H1 (cell line): Measurements from ENCODE around the gene SPTAN1. TPM values are rescaled to one million over a fixed set of nuclear protein-coding genes. Genes with fewer than 3 reads are reported as not detected.

ENCODE experiments used
- CTCF ChIA-PET: fragments of 300-600 bp; sonication (Branson Sonifier 250); formaldehyde crosslinking; loops from one replicate; lab custom pipeline; 2021; ENCODE audit not compliant: partially characterized antibody; lab: Charles Lee
- POLR2A ChIA-PET: fragments of 300-600 bp; sonication (Branson Sonifier 250); formaldehyde crosslinking; loops from one replicate; lab custom pipeline; 2021; ENCODE audit warnings: inconsistent platforms; ENCODE audit not compliant: partially characterized antibody; lab: Charles Lee
- DNase-seq, 2 experiments: peaks; one replicate each; pipeline versions ENCODE4 v3.0.0 to v3.0.0-alpha.2; 2010 to 2022; ENCODE audit warnings: low spot score in 2 of 2, low read depth in 1 of 2, mixed read lengths in 1 of 2
- FAIRE-seq: peaks from 2 replicates; lab custom pipeline; 2011; peaks lifted over from hg19 to GRCh38; lab: Jason Lieb, UNC
- H2AFZ ChIP-seq: 2 replicates; pipeline ENCODE4 v1.8.1; 2012; ENCODE audit warnings: low read length, inconsistent platforms
- H2AK5ac ChIP-seq: 2 replicates; pipeline ENCODE4 v1.6.1; 2013; ENCODE audit warnings: low read depth, low read length
- H2BK120ac ChIP-seq: replicated peaks from 2 replicates; pipeline ENCODE3; 2013; ENCODE audit warnings: low read depth, low read length, inconsistent platforms
- H2BK12ac ChIP-seq: 2 replicates; pipeline ENCODE4 v1.6.1; 2013; ENCODE audit warnings: low read depth, low read length
- H2BK15ac ChIP-seq: 2 replicates; pipeline ENCODE4 v1.6.1; 2013; ENCODE audit warnings: low read length
- H2BK20ac ChIP-seq: 2 replicates; pipeline ENCODE4 v1.6.1; 2013; ENCODE audit warnings: low read length
- H2BK5ac ChIP-seq: 2 replicates; pipeline ENCODE4 v1.6.1; 2013; ENCODE audit warnings: low read depth, low read length
- H3K14ac ChIP-seq: 2 replicates; pipeline ENCODE4 v1.6.1; 2013; ENCODE audit warnings: inconsistent platforms; ENCODE audit not compliant: insufficient read length
- H3K18ac ChIP-seq: 2 replicates; pipeline ENCODE4 v1.6.1; 2013; ENCODE audit warnings: low read length; ENCODE audit errors: extremely low read depth
- H3K23ac ChIP-seq: 2 replicates; pipeline ENCODE4 v1.6.1; 2013; ENCODE audit warnings: inconsistent platforms; ENCODE audit not compliant: insufficient read length
- H3K23me2 ChIP-seq: 2 replicates; pipeline ENCODE4 v1.6.1; 2013; ENCODE audit warnings: low read depth, low read length
- H3K27ac ChIP-seq: 2 replicates; pipeline ENCODE4 v1.6.1; 2011; ENCODE audit warnings: low read depth, low read length, inconsistent platforms
- H3K27me3 ChIP-seq, 4 experiments: replicated peaks in 1 of 4; 1 replicate in 1 of 4; 2 replicates in 3 of 4; pipeline versions ENCODE4 v1.6.1 to v1.8.1; 2011 to 2013; ENCODE audit warnings: low read length in 3 of 4, mild to moderate bottlenecking in 3 of 4, inconsistent platforms in 2 of 4, mixed read lengths in 2 of 4, moderate library complexity in 1 of 4; ENCODE audit not compliant: control insufficient read depth in 3 of 4, insufficient read depth in 3 of 4; ENCODE audit errors: extremely low read depth in 1 of 4
- H3K36me3 ChIP-seq, 4 experiments: 2 replicates each; pipeline versions ENCODE4 v1.6.1 to v1.8.1; 2011 to 2013; ENCODE audit warnings: mild to moderate bottlenecking in 4 of 4, low read length in 3 of 4, moderate library complexity in 2 of 4, control low read depth in 1 of 4, inconsistent platforms in 1 of 4; ENCODE audit not compliant: insufficient read depth in 4 of 4, control insufficient read depth in 2 of 4
- H3K4ac ChIP-seq: replicated peaks from 2 replicates; pipeline ENCODE3; 2013; ENCODE audit warnings: low read length, low read depth, mixed read lengths, inconsistent platforms; ENCODE audit not compliant: insufficient read length
- H3K4me1 ChIP-seq, 4 experiments: replicated peaks in 1 of 4; 1 replicate in 1 of 4; 2 replicates in 3 of 4; pipeline versions ENCODE4 v1.6.1 to v1.8.1; 2011 to 2013; ENCODE audit warnings: low read length in 3 of 4, inconsistent platforms in 2 of 4, mixed read lengths in 1 of 4; ENCODE audit not compliant: insufficient read depth in 4 of 4, control insufficient read depth in 3 of 4
- H3K4me2 ChIP-seq, 2 experiments: 2 replicates each; pipeline versions ENCODE4 v1.6.1 to v1.8.1; 2011 to 2013; ENCODE audit warnings: low read depth in 2 of 2, low read length in 2 of 2, control low read depth in 1 of 2, inconsistent platforms in 1 of 2, mild to moderate bottlenecking in 1 of 2; ENCODE audit not compliant: insufficient read depth in 1 of 2
- H3K4me3 ChIP-seq, 4 experiments: fragments of 200-600, 300-600 bp in 1 of 4; sonication (generic), shearing (Covaris generic), sonication (Bioruptor Twin) in 1 of 4; 2 replicates each; pipeline versions ENCODE4 v1.5.1 to v1.8.1; 2011 to 2016; ENCODE audit warnings: low read length in 4 of 4, low read depth in 3 of 4, control low read depth in 2 of 4, inconsistent platforms in 2 of 4, mild to moderate bottlenecking in 2 of 4, mixed read lengths in 1 of 4, moderate library complexity in 1 of 4; ENCODE audit not compliant: insufficient read depth in 2 of 4; ENCODE audit errors: extremely low read depth in 1 of 4
- H3K56ac ChIP-seq: replicated peaks from 2 replicates; pipeline ENCODE3; 2013; ENCODE audit warnings: low read depth, mild to moderate bottlenecking, mixed read lengths, low read length, inconsistent platforms; ENCODE audit not compliant: insufficient read length
- H3K79me1 ChIP-seq: 2 replicates; pipeline ENCODE4 v1.6.1; 2013; ENCODE audit warnings: low read depth, low read length, control low read depth
- H3K79me2 ChIP-seq, 2 experiments: 2 replicates each; pipeline versions ENCODE4 v1.6.1 to v1.8.1; 2012 to 2013; ENCODE audit warnings: low read length in 2 of 2, mild to moderate bottlenecking in 2 of 2, inconsistent platforms in 1 of 2; ENCODE audit not compliant: insufficient read depth in 2 of 2, control insufficient read depth in 1 of 2
- H3K9ac ChIP-seq, 4 experiments: replicated peaks in 1 of 4; 1 replicate in 1 of 4; 2 replicates in 3 of 4; pipeline versions ENCODE4 v1.6.1 to v1.8.1; 2011 to 2013; ENCODE audit warnings: low read depth in 3 of 4, low read length in 3 of 4, control low read depth in 2 of 4, mild to moderate bottlenecking in 2 of 4, moderate library complexity in 2 of 4, inconsistent platforms in 1 of 4; ENCODE audit errors: extremely low read depth in 1 of 4
- H3K9me3 ChIP-seq, 2 experiments: 2 replicates each; pipeline versions ENCODE4 v1.6.1 to v1.8.1; 2012 to 2013; ENCODE audit warnings: mild to moderate bottlenecking in 2 of 2, moderate library complexity in 2 of 2, control low read depth in 1 of 2, inconsistent platforms in 1 of 2, low read depth in 1 of 2, low read length in 1 of 2, mixed read lengths in 1 of 2; ENCODE audit not compliant: insufficient read depth in 2 of 2
- H4K20me1 ChIP-seq, 2 experiments: replicated peaks in 1 of 2; 2 replicates each; pipeline versions ENCODE3 to v1.8.1; 2011 to 2013; ENCODE audit warnings: inconsistent platforms in 2 of 2, low read length in 2 of 2, mild to moderate bottlenecking in 1 of 2; ENCODE audit not compliant: insufficient read depth in 2 of 2, control insufficient read depth in 1 of 2
- H4K5ac ChIP-seq: 2 replicates; pipeline ENCODE4 v1.6.1; 2013; ENCODE audit warnings: low read length, low read depth, mixed read lengths, inconsistent platforms; ENCODE audit not compliant: insufficient read length
- H4K8ac ChIP-seq: 2 replicates; pipeline ENCODE4 v1.8.0; 2013; ENCODE audit warnings: mild to moderate bottlenecking, moderate library complexity, low read length, inconsistent platforms; ENCODE audit not compliant: insufficient read depth; ENCODE audit errors: extremely low read depth
- H4K91ac ChIP-seq: replicated peaks from 2 replicates; pipeline ENCODE3; 2013; ENCODE audit warnings: low read length, mixed read lengths, inconsistent platforms; ENCODE audit not compliant: insufficient read length
- POLR2A ChIP-seq, 2 experiments: IDR thresholded peaks; 1 replicate in 1 of 2; 2 replicates in 1 of 2; pipeline ENCODE4 v1.6.1; 2011; ENCODE audit warnings: low read depth in 2 of 2, low read length in 2 of 2, mild to moderate bottlenecking in 2 of 2; ENCODE audit errors: control extremely low read depth in 1 of 2
- SUZ12 ChIP-seq: fragments of 200-600 bp; sonication (generic); IDR thresholded peaks from 2 replicates; pipeline ENCODE4 v1.6.1; 2012; ENCODE audit warnings: mild to moderate bottlenecking, inconsistent platforms, low read length, moderate library complexity, mixed read lengths
- WGBS, 2 experiments: shearing (Covaris generic) in 1 of 2; methylation state at CpG; one replicate each; pipeline versions ENCODE4 v1.1.6 to v1.1.7; 2013 to 2015; ENCODE audit warnings: low lambda C conversion rate in 2 of 2, mixed read lengths in 2 of 2, inconsistent platforms in 1 of 2, low coverage in 1 of 2, missing lambda C conversion rate in 1 of 2; ENCODE audit not compliant: insufficient replicate concordance in 2 of 2, insufficient coverage in 1 of 2, insufficient read length in 1 of 2; ENCODE audit errors: extremely low coverage in 1 of 2, missing lambda C conversion rate in 1 of 2; 5-methylcytosine and 5-hydroxymethylcytosine counted together
- polyA plus RNA-seq, 7 experiments: library from polyadenylated mRNA; depleted of rRNA in 3 of 7; stranded (reverse) in 5 of 7; unstranded in 2 of 7; fragments of >200 nt in 5 of 7; fragments of 200-250 nt in 2 of 7; gene quantifications; 1 replicate in 5 of 7; 2 replicates in 1 of 7; 4 replicates in 1 of 7; pipeline versions ENCODE4 v1.2.1 to v1.2.3, GENCODE V29; 2011 to 2013; ENCODE audit warnings: missing spikeins in 2 of 7, mixed read lengths in 2 of 7
- total RNA-seq: library from RNA; stranded (reverse); fragmentation: NEBNext Ultra II Directional; extraction: Animal tissue kit (Norgen Biotek cat#: 25700); gene quantifications from 2 replicates; pipeline ENCODE4 v1.2.1, GENCODE V29; 2021

The SPTAN1 gene
- total and polyA plus RNA-seq, 2 of the 8 experiments (the other 6 are each of a cell fraction or from before 2014, with no cell fraction given), result 182 to 216 TPM

- 65% methylated on average over 12 of the region's 12 CpGs; no CpG with 5 or more reads in 1 of the 2 experiments for WGBS, 2 experiments
- no peak overlapping the region for H3K14ac ChIP-seq
- H3K4me1 ChIP-seq, result peaks cover 9 to 15% (median 13%) of the 10 kb centered on the region in 4 experiments
- no peaks in the 10 kb centered on the region for H3K23me2 ChIP-seq
- H2BK120ac ChIP-seq, result no peak overlapping the region
- H3K4me2 ChIP-seq, result no peak overlapping the region
- CTCF ChIA-PET, result interaction anchor here (0.6 to 1.5 kb wide), 3 partner anchors 17 to 53 kb away, joined by 4 read pairs; no protein-coding TSS in a partner anchor
- no peak overlapping the region for H3K4me3 ChIP-seq
- H3K23ac ChIP-seq, result no peak overlapping the region
- no peak overlapping the region for H2AK5ac ChIP-seq
- DNase-seq (no peak), FAIRE-seq (no peak)
- no peak overlapping the region for H3K56ac ChIP-seq
- H3K27me3 ChIP-seq, result no peaks in the 10 kb centered on the region
- H3K27ac ChIP-seq, result no peak overlapping the region
- H3K18ac ChIP-seq, result no peak overlapping the region
- no peak overlapping the region for H2BK20ac ChIP-seq
- H4K5ac ChIP-seq, result no peak overlapping the region
- H3K79me2 ChIP-seq, result peaks cover 0 to 55% of the 10 kb centered on the region in 2 experiments; a peak in 3 of 4 replicates
- H2AFZ ChIP-seq, result no peak overlapping the region
- no peaks in the 10 kb centered on the region for H3K36me3 ChIP-seq
- POLR2A ChIA-PET, result interaction anchor here (0.7 to 1.3 kb wide), 2 partner anchors 9 to 19 kb away, joined by 3 read pairs; no protein-coding TSS in a partner anchor
- H2BK15ac ChIP-seq, result no peak overlapping the region
- H3K79me1 ChIP-seq, result peaks cover 2% of the 10 kb centered on the region; the same call in 1 of the 2 replicates
- H4K20me1 ChIP-seq, result peaks cover 2 to 10% of the 10 kb centered on the region in 2 experiments
- no peaks in the 10 kb centered on the region for H3K9me3 ChIP-seq
- peak in 1 of 2 experiments; percentile 24; a peak in 1 of 3 replicates for TF ChIP-seq POLR2A (IDR thresholded peaks at IDR 0.05; ENCODE audit: control extremely low read depth in 1 of 2, low read depth in 2 of 2, low read length in 2 of 2)
- TF ChIP-seq SUZ12, result no peak
- H2BK5ac ChIP-seq, result no peak overlapping the region
- no peak overlapping the region for H2BK12ac ChIP-seq
- no peak overlapping the region for H3K9ac ChIP-seq
- H4K91ac ChIP-seq, result no peak overlapping the region
- H3K4ac ChIP-seq, result no peak overlapping the region
- no peak overlapping the region for H4K8ac ChIP-seq
These were observed 6.3 kb downstream of the SPTAN1 start for GRCh38 chr9:128558431-128559310.
